ENCODE results near the gene SEMA5A. TPM values are rescaled to one million over a fixed set of nuclear protein-coding genes. Genes with fewer than 3 reads are reported as not detected.

SEMA5A gene
- total RNA-seq, 1 experiment from 2014 or later: 0.15 TPM

- no peak for DNase-seq (ENCODE audit: low read depth, low spot score)
- H3K27ac ChIP-seq (ENCODE audit: low read length): no peak overlapping the region
- intact Hi-C loops (cut with micrococcal nuclease; ENCODE audit: unreplicated experiment) (no loop called here), in situ Hi-C loops (cut with HindIII; ENCODE audit: low pct_unique_long_range_greater_than_20kb, low sequenced_read_pairs) (no loop called here)
- no peaks in the 10 kb centered on the region for H3K36me3 ChIP-seq (ENCODE audit: control insufficient read depth, insufficient read depth, low read length)
- BruUV-seq (replicated peaks): no TSS peak
- no peak for ATAC-seq
- no peaks in the 10 kb centered on the region for H3K4me1 ChIP-seq (ENCODE audit: control insufficient read depth, insufficient read depth, low read length)
- no peak overlapping the region for H3K4me3 ChIP-seq (ENCODE audit: low read depth in 2 of 2, low read length in 2 of 2)
- H3K9me3 ChIP-seq (ENCODE audit: control insufficient read depth, insufficient read depth, low read depth, low read length): no peaks in the 10 kb centered on the region
- ChIA-PET POLR2A (interaction anchor here (0.6 kb wide), 1 partner anchor 216 kb away, joined by 4 read pairs; no protein-coding TSS in a partner anchor), CTCF (no interaction called here)
- no peaks in the 10 kb centered on the region for H3K27me3 ChIP-seq (ENCODE audit: control insufficient read depth, insufficient read depth, low read length)
- TF ChIP-seq POLR2AphosphoS5 (IDR thresholded peaks at IDR 0.05; ENCODE audit: low read depth, low read length) (no peak), REST (IDR thresholded peaks at IDR 0.05; ENCODE audit: insufficient read depth in 1 of 2, low read depth in 2 of 2, low read length in 1 of 2) (no peak), TCF7L2 (IDR thresholded peaks at IDR 0.05; ENCODE audit: low read depth, low read length) (no peak), SIN3A (IDR thresholded peaks at IDR 0.05; ENCODE audit: borderline replicate concordance, insufficient read depth, low read depth, low read length) (no peak)
- TF ChIP-seq, protein P1, sequence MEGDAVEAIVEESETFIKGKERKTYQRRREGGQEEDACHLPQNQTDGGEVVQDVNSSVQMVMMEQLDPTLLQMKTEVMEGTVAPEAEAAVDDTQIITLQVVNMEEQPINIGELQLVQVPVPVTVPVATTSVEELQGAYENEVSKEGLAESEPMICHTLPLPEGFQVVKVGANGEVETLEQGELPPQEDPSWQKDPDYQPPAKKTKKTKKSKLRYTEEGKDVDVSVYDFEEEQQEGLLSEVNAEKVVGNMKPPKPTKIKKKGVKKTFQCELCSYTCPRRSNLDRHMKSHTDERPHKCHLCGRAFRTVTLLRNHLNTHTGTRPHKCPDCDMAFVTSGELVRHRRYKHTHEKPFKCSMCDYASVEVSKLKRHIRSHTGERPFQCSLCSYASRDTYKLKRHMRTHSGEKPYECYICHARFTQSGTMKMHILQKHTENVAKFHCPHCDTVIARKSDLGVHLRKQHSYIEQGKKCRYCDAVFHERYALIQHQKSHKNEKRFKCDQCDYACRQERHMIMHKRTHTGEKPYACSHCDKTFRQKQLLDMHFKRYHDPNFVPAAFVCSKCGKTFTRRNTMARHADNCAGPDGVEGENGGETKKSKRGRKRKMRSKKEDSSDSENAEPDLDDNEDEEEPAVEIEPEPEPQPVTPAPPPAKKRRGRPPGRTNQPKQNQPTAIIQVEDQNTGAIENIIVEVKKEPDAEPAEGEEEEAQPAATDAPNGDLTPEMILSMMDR (IDR thresholded peaks at IDR 0.05): no peak
Observed at GRCh38 chr5:9307150-9307549, 238.7 kb downstream of the SEMA5A start.

GRCh38 chr5:9302218-9302617 lies 243.7 kb downstream of the SEMA5A start:
- no peak for ATAC-seq
- ChIA-PET CTCF (no interaction called here), POLR2A (no interaction called here)
- no peak overlapping the region for H3K4me3 ChIP-seq (ENCODE audit: low read depth in 2 of 2, low read length in 2 of 2)
- no peaks in the 10 kb centered on the region for H3K36me3 ChIP-seq (ENCODE audit: control insufficient read depth, insufficient read depth, low read length)
- TF ChIP-seq REST (IDR thresholded peaks at IDR 0.05; ENCODE audit: insufficient read depth in 1 of 2, low read depth in 2 of 2, low read length in 1 of 2) (no peak), POLR2AphosphoS5 (IDR thresholded peaks at IDR 0.05; ENCODE audit: low read depth, low read length) (no peak), SIN3A (IDR thresholded peaks at IDR 0.05; ENCODE audit: borderline replicate concordance, insufficient read depth, low read depth, low read length) (no peak), TCF7L2 (IDR thresholded peaks at IDR 0.05; ENCODE audit: low read depth, low read length) (no peak)
- TF ChIP-seq, protein P1 (IDR thresholded peaks at IDR 0.05): no peak
- intact Hi-C loops (cut with micrococcal nuclease; ENCODE audit: unreplicated experiment): no loop called here
- no peak for DNase-seq (ENCODE audit: low read depth, low spot score)
- H3K27ac ChIP-seq (ENCODE audit: low read length): no peak overlapping the region
- no peaks in the 10 kb centered on the region for H3K4me1 ChIP-seq (ENCODE audit: control insufficient read depth, insufficient read depth, low read length)
- in situ Hi-C loops (cut with HindIII; ENCODE audit: low pct_unique_long_range_greater_than_20kb, low sequenced_read_pairs): no loop called here
- H3K27me3 ChIP-seq (ENCODE audit: control insufficient read depth, insufficient read depth, low read length): no peaks in the 10 kb centered on the region
- BruUV-seq (replicated peaks): no TSS peak
- H3K9me3 ChIP-seq (ENCODE audit: control insufficient read depth, insufficient read depth, low read depth, low read length): no peaks in the 10 kb centered on the region
